RWPE1 (cell line): ENCODE data around the gene ZNF587B.

ENCODE experiments used
- CTCF ChIA-PET: fragments of 350-600 bp; sonication (Branson Sonifier 250); formaldehyde crosslinking; extraction: SDS; loops from one replicate; lab custom pipeline; 2021; lab: Yijun Ruan, JAX
- POLR2A ChIA-PET: fragments of 400-600 bp; formaldehyde crosslinking; extraction: SDS; loops from one replicate; lab custom pipeline; 2020; ENCODE audit warnings: antibody characterized with exemption; ENCODE audit not compliant: low non-redundant PET; lab: Yijun Ruan, JAX
- DNase-seq: peaks from one replicate; pipeline ENCODE4 v3.0.0; 2012; ENCODE audit warnings: low spot score
- H3K27ac ChIP-seq: fragments of 450-650 bp; 2 replicates; pipeline ENCODE4 v1.5.1; 2017
- CTCF ChIP-seq: fragments of 450-650 bp; conservative IDR thresholded peaks from 2 replicates; pipeline ENCODE4 v1.5.1; 2017; ENCODE audit warnings: low read depth, mild to moderate bottlenecking

The ZNF587B gene

GRCh38 chr19:57813919-57814504, 16.1 kb upstream of the ZNF587B start:
- H3K27ac ChIP-seq, result peak overlapping the region; percentile 71
- no peak for TF ChIP-seq CTCF
- CTCF ChIA-PET, result interaction anchor here (0.7 kb wide), 1 partner anchor 28 kb away, joined by 6 read pairs; no protein-coding TSS in a partner anchor
- DNase-seq, result peak; percentile 18
- POLR2A ChIA-PET, result no interaction called here

- peak within 1 kb of the TSS; percentile 71 for H3K27ac ChIP-seq
These were observed 15.4 kb upstream of the ZNF587B start, which contains the start of gene ZNF552 for GRCh38 chr19:57814505-57815246. Gene ZNF552 (minus strand): TSS chr19:57814913. CDS start chr19:57814743, 170 bp downstream.

GRCh38 chr19:57815247-57816075, 14.6 kb upstream of the ZNF587B start:
- DNase-seq, result no peak
- no peak for TF ChIP-seq CTCF
- POLR2A ChIA-PET, result interaction anchor here (0.6 kb wide), 1 partner anchor 11 kb away, joined by 4 read pairs; no protein-coding TSS in a partner anchor
- peak overlapping the region; percentile 71 for H3K27ac ChIP-seq
- CTCF ChIA-PET, result no interaction called here

More at GRCh38 chr19:57814505-57815246, 15.4 kb upstream of the ZNF587B start, which contains the start of gene ZNF552:
- TF ChIP-seq CTCF, result no peak
- ChIA-PET POLR2A (interaction anchor here (0.6 kb wide), 1 partner anchor 11 kb away, joined by 4 read pairs; no protein-coding TSS in a partner anchor), CTCF (no interaction called here)
- peak; percentile 79 for DNase-seq

- CTCF ChIA-PET, result interaction anchor here (0.6 kb wide), 1 partner anchor 22 kb away, joined by 3 read pairs; no protein-coding TSS in a partner anchor
- TF ChIP-seq CTCF, result no peak
These were observed 13.4 kb upstream of the ZNF587B start for GRCh38 chr19:57816652-57817051.

GRCh38 chr19:57817976-57818375, 12.1 kb upstream of the ZNF587B start:
- no peak for TF ChIP-seq CTCF
- no peak for DNase-seq
- no peak overlapping the region for H3K27ac ChIP-seq
- CTCF ChIA-PET, result no interaction called here
- POLR2A ChIA-PET, result no interaction called here

More at GRCh38 chr19:57816652-57817051, 13.4 kb upstream of the ZNF587B start:
- no peak overlapping the region for H3K27ac ChIP-seq
- POLR2A ChIA-PET, result no interaction called here
- DNase-seq, result no peak

GRCh38 chr19:57818378-57818777, 11.7 kb upstream of the ZNF587B start:
- ChIA-PET POLR2A (no interaction called here), CTCF (interaction anchor here (0.8 kb wide), 1 partner anchor 11 kb away, joined by 3 read pairs; no protein-coding TSS in a partner anchor)
- TF ChIP-seq CTCF, result no peak
- H3K27ac ChIP-seq, result no peak overlapping the region
- DNase-seq, result no peak
